DOHH2 (cell line): Measurements from ENCODE around the gene NAA35.

Experiments
- H3F3A ChIP-seq: fragments of 200-600 bp; sonication (generic), shearing (Covaris generic); 2 replicates; pipeline ENCODE4 v1.6.0; 2016; ENCODE audit warnings: antibody characterized with exemption, mild to moderate bottlenecking; ENCODE audit not compliant: control insufficient read depth, insufficient read depth
- H3K27ac ChIP-seq: fragments of 200-600 bp; sonication (generic); 2 replicates; pipeline ENCODE4 v1.5.1; 2014; ENCODE audit warnings: low read depth, mild to moderate bottlenecking, low read length, moderate library complexity
- H3K27me3 ChIP-seq: fragments of 200-600 bp; sonication (generic); 2 replicates; pipeline ENCODE4 v1.6.1; 2014; ENCODE audit warnings: mild to moderate bottlenecking, low read length, mixed read lengths; ENCODE audit not compliant: control insufficient read depth
- H3K36me3 ChIP-seq: fragments of 200-600 bp; sonication (generic); 2 replicates; pipeline ENCODE4 v1.6.1; 2014; ENCODE audit warnings: mild to moderate bottlenecking, low read length, moderate library complexity, mixed read lengths; ENCODE audit not compliant: control insufficient read depth
- H3K4me1 ChIP-seq: fragments of 200-600 bp; sonication (generic); 2 replicates; pipeline ENCODE4 v1.6.1; 2014; ENCODE audit warnings: mild to moderate bottlenecking, low read length, mixed read lengths; ENCODE audit not compliant: control insufficient read depth
- H3K4me2 ChIP-seq: fragments of 200-600 bp; sonication (generic); 2 replicates; pipeline ENCODE4 v1.6.0; 2014; ENCODE audit warnings: mild to moderate bottlenecking, low read length, moderate library complexity
- H3K4me3 ChIP-seq: fragments of 200-600 bp; sonication (generic); 2 replicates; pipeline ENCODE4 v1.5.1; 2014; ENCODE audit warnings: mild to moderate bottlenecking, low read length, mixed read lengths
- H3K79me2 ChIP-seq: fragments of 200-600 bp; sonication (generic); 2 replicates; pipeline ENCODE4 v1.6.1; 2014; ENCODE audit warnings: mild to moderate bottlenecking, low read length, mixed read lengths; ENCODE audit not compliant: control insufficient read depth
- H3K9me2 ChIP-seq: fragments of 200-600 bp; sonication (generic); replicated peaks from 2 replicates; pipeline ENCODE4 v1.6.1; 2014; ENCODE audit warnings: mild to moderate bottlenecking, low read length, mixed read lengths; ENCODE audit not compliant: control insufficient read depth
- H3K9me3 ChIP-seq: fragments of 200-600 bp; sonication (generic); 2 replicates; pipeline ENCODE4 v1.6.1; 2014; ENCODE audit warnings: antibody characterized with exemption, low read length, mixed read lengths; ENCODE audit not compliant: control insufficient read depth, insufficient read depth
- H4K20me1 ChIP-seq: fragments of 200-600 bp; sonication (generic); 2 replicates; pipeline ENCODE4 v1.6.0; 2014; ENCODE audit warnings: low read depth, mild to moderate bottlenecking, antibody characterized with exemption, low read length, moderate library complexity; ENCODE audit not compliant: control insufficient read depth, insufficient read depth
- EZH2phosphoT487 ChIP-seq: fragments of 200-600 bp; sonication (generic); IDR thresholded peaks from 2 replicates; pipeline ENCODE4 v1.6.1; 2017; ENCODE audit warnings: borderline replicate concordance, mild to moderate bottlenecking, antibody characterized with exemption, low read length, moderate library complexity, mixed read lengths
- TF ChIP-seq, protein P1 (sequence below): fragments of 200-600 bp; sonication (generic); IDR thresholded peaks from one replicate; pipeline ENCODE4 v1.5.1; 2014; ENCODE audit warnings: antibody characterized with exemption, mild to moderate bottlenecking, low read depth, low read length; ENCODE audit not compliant: poor library complexity, severe bottlenecking

The NAA35 gene

DNA sequence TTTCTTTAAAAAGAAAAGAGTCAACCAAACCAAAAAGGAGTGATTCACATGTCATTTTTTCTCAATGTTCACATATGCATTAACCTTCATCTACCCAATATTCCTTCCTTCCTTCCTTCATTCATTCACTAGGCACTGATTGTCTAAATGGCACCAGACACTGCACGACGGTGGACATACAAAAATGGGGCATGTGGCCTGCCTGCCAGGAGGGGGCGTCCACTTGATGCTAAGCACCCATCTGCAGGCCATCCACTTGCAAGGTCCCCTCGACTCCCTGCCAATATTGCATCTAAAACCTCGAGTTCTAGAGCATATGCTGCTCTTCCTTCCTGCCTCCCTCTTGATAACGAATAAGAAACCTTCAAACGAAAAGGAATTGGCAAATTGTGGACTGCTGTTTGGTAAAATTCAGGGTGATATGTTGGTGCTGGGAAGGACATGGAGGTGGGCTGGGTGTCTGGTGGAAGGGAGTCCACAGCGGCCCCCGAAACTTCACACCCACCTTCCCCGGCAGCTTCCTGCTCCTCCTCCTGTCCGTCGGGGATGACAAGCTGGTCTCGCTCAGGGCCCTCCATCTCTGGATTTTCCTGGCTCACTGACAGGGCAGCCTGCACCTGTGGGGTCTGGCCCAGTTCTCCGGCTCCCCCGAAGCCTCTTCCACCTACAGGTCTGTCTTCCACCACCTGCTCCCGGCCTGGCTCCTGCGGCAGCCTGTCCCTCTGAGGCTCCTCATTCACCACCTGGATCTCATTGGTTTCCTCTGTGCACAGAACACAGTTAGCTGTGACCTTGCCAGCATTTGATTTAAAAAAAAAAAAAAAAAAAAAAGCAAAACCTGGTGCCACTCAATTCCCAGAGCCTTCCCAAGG is 94.2 kb downstream of the NAA35 start:
- no peaks in the 10 kb centered on the region for H3K36me3 ChIP-seq

DNA sequence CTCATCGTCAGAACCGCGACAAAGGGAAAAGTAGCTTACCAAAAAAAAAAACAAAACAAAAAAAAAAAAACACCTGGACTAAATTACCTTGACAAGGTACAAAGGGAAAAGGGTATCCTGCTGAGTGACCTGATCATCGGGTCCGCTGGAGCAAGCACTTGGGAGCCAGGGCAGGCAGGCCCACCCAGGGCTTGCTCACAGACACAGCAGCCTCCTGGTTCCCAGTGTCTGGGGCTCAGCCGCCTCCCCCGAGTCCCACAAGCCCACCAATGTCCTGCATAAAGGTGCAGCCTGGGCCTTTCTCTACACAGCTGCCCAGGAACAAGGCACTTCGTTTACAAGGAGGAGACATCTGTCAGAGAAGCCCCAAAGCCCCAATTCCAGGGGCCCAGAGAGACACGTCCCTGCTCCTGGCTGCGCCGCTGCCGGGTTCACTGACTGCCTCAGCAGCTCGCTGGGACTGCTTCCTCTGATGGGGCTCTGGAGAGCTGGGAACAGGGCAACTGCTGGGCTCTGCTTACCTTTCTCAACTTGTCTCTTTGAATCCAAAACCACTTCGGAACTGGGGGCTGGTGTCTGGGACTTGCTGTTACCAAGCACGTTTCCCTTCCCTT is 95.0 kb downstream of the NAA35 start:
- H3K4me3 ChIP-seq: no peak overlapping the region
- no peak overlapping the region for H3K4me2 ChIP-seq
- H3K9me2 ChIP-seq: no peaks in the 10 kb centered on the region
- TF ChIP-seq, protein P1, sequence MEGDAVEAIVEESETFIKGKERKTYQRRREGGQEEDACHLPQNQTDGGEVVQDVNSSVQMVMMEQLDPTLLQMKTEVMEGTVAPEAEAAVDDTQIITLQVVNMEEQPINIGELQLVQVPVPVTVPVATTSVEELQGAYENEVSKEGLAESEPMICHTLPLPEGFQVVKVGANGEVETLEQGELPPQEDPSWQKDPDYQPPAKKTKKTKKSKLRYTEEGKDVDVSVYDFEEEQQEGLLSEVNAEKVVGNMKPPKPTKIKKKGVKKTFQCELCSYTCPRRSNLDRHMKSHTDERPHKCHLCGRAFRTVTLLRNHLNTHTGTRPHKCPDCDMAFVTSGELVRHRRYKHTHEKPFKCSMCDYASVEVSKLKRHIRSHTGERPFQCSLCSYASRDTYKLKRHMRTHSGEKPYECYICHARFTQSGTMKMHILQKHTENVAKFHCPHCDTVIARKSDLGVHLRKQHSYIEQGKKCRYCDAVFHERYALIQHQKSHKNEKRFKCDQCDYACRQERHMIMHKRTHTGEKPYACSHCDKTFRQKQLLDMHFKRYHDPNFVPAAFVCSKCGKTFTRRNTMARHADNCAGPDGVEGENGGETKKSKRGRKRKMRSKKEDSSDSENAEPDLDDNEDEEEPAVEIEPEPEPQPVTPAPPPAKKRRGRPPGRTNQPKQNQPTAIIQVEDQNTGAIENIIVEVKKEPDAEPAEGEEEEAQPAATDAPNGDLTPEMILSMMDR: no peak
- no peak for TF ChIP-seq EZH2phosphoT487
- H3K27ac ChIP-seq: no peak overlapping the region
- no peaks in the 10 kb centered on the region for H3K27me3 ChIP-seq
- H4K20me1 ChIP-seq: no peaks in the 10 kb centered on the region
- H3F3A ChIP-seq: no peaks in the 10 kb centered on the region
- H3K79me2 ChIP-seq: no peaks in the 10 kb centered on the region
- H3K36me3 ChIP-seq: no peaks in the 10 kb centered on the region
- no peaks in the 10 kb centered on the region for H3K4me1 ChIP-seq
- H3K9me3 ChIP-seq: no peaks in the 10 kb centered on the region

More for the DNA sequence above, 94.2 kb downstream of the NAA35 start:
- TF ChIP-seq EZH2phosphoT487: no peak
- TF ChIP-seq, protein P1: peak; percentile 55
- H3K79me2 ChIP-seq: no peaks in the 10 kb centered on the region
- no peaks in the 10 kb centered on the region for H3K4me1 ChIP-seq
- no peak overlapping the region for H3K4me3 ChIP-seq
- no peaks in the 10 kb centered on the region for H3F3A ChIP-seq
- H4K20me1 ChIP-seq: no peaks in the 10 kb centered on the region
- H3K4me2 ChIP-seq: no peak overlapping the region
- H3K9me3 ChIP-seq: no peaks in the 10 kb centered on the region
- H3K27me3 ChIP-seq: no peaks in the 10 kb centered on the region
- H3K27ac ChIP-seq: no peak overlapping the region
- H3K9me2 ChIP-seq: no peaks in the 10 kb centered on the region

DNA sequence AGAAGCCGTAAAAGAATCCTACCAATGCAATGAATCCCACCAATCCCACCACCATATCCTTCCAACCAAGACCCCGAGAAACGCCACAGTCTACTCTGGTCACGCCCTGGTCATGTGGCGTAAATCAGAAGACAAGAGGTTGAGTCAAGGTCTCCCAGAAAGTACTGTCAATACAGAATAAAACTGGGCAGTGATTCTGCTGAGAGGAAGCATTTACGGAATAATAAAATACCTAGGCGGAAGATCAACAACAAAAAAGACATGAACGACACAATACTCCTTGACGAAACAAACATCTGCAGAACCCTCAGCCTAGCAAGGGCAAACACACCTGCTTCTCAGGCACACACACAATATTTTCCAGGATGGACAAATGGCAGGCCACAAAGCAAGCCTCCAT is 95.6 kb downstream of the NAA35 start:
- Histone ChIP-seq H3K79me2 (no peaks in the 10 kb centered on the region), H3K4me3 (no peak overlapping the region), H3K27me3 (no peaks in the 10 kb centered on the region), H3F3A (no peaks in the 10 kb centered on the region), H3K4me1 (no peaks in the 10 kb centered on the region), H3K4me2 (no peak overlapping the region), H3K36me3 (no peaks in the 10 kb centered on the region), H3K27ac (no peak overlapping the region), H4K20me1 (no peaks in the 10 kb centered on the region), H3K9me2 (no peaks in the 10 kb centered on the region), H3K9me3 (no peaks in the 10 kb centered on the region)
- TF ChIP-seq EZH2phosphoT487: no peak
- TF ChIP-seq, protein P1: no peak
